Neural progenitor cell (in vitro differentiated cells): ENCODE results near the gene PPIE.
A peak's percentile ranks its signal among the peaks of the same experiment; 100 is the strongest.

ENCODE experiments used
- EZH2phosphoT487 ChIP-seq: fragments of 200-600 bp; sonication (generic); IDR thresholded peaks from 2 replicates; pipeline ENCODE4 v1.6.1; 2017; ENCODE audit warnings: antibody characterized with exemption
- TF ChIP-seq, protein P1 (sequence below): fragments of 200-600 bp; sonication (generic); IDR thresholded peaks from 2 replicates; pipeline ENCODE4 v1.5.1; 2017; ENCODE audit warnings: antibody characterized with exemption, mild to moderate bottlenecking

DNA sequence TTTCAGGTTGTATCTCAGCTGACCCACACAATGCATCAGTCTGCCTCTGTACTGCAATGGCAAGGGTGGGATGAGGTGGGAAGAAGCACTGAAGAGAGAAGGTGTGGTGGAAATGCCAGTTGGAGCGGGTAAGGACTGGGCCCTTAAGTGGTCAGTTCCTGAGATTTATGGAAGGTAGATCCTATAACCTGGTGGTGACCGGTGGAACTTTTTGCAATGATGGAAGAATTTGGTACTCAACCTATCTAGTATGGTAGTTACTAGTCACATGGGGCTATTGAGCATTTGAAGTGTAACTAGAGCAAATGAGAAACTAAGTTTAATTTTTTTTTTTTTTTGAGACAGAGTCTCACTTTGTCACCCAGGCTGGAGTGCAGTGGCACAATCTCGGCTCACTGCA is 39.3 kb upstream of the PPIE start:
- TF ChIP-seq, protein P1, sequence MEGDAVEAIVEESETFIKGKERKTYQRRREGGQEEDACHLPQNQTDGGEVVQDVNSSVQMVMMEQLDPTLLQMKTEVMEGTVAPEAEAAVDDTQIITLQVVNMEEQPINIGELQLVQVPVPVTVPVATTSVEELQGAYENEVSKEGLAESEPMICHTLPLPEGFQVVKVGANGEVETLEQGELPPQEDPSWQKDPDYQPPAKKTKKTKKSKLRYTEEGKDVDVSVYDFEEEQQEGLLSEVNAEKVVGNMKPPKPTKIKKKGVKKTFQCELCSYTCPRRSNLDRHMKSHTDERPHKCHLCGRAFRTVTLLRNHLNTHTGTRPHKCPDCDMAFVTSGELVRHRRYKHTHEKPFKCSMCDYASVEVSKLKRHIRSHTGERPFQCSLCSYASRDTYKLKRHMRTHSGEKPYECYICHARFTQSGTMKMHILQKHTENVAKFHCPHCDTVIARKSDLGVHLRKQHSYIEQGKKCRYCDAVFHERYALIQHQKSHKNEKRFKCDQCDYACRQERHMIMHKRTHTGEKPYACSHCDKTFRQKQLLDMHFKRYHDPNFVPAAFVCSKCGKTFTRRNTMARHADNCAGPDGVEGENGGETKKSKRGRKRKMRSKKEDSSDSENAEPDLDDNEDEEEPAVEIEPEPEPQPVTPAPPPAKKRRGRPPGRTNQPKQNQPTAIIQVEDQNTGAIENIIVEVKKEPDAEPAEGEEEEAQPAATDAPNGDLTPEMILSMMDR: peak; percentile 12
- TF ChIP-seq EZH2phosphoT487: no peak
